Stimulated activated CD8-positive, alpha-beta memory T cell treated with anti-CD3 and anti-CD28 coated beads, Interleukin-12 subunit alpha, Interleukin-12 subunit beta, amount 100 ng/mL, for 24 hours (primary cell): ENCODE data around the gene TRAPPC13.
"Not testable (repeated sequence)": the region's sequence is repeated elsewhere in the genome, so short reads cannot be mapped to it uniquely, and the experiment has no call there.

Experiments used
- DNase-seq: peaks from one replicate; pipeline ENCODE4 v3.0.0-alpha.2; 2020; ENCODE audit errors: extremely low read depth

TRAPPC13 gene

GRCh38 chr5:65624571-65625555 is at the start of gene TRAPPC13, which contains the start of gene SHLD3:
TRAPPC13 (plus strand) TSS chr5:65625027; CDS start chr5:65625061, 34 bp downstream.
SHLD3 (plus strand) TSS chr5:65625027; CDS start chr5:65629588, 4,561 bp downstream.
- DNase-seq = peak; percentile 56

- no peak for DNase-seq
These were observed 47.7 kb upstream of the TRAPPC13 start for GRCh38 chr5:65577141-65577540.

GRCh38 chr5:65588694-65589093 is 36.1 kb upstream of the TRAPPC13 start:
- DNase-seq = no peak

- DNase-seq = not testable (repeated sequence)
These were observed 23.1 kb upstream of the TRAPPC13 start for GRCh38 chr5:65601761-65602160.

GRCh38 chr5:65611524-65611923 is 13.3 kb upstream of the TRAPPC13 start:
- no peak for DNase-seq

GRCh38 chr5:65612298-65612907 is 12.4 kb upstream of the TRAPPC13 start:
- no peak for DNase-seq

GRCh38 chr5:65620021-65620420 is 4.8 kb upstream of the TRAPPC13 start:
- DNase-seq = no peak

- not testable (repeated sequence) for DNase-seq
These were observed 2.9 kb upstream of the TRAPPC13 start for GRCh38 chr5:65621961-65622360.

- no peak for DNase-seq
These were observed 1.3 kb upstream of the TRAPPC13 start for GRCh38 chr5:65623482-65623881.

GRCh38 chr5:65624025-65624570 is 729 bp upstream of the TRAPPC13 start, which contains the start of gene TRIM23:
TRIM23 (minus strand) TSS chr5:65624333; CDS start chr5:65624274, 59 bp downstream.
- DNase-seq = peak; percentile 76

GRCh38 chr5:65625743-65626142 is 916 bp downstream of the TRAPPC13 start:
- no peak for DNase-seq

- DNase-seq = no peak
These were observed 6.2 kb downstream of the TRAPPC13 start for GRCh38 chr5:65630981-65631380.

- DNase-seq = no peak
These were observed 15.4 kb downstream of the TRAPPC13 start for GRCh38 chr5:65640240-65640639.

- DNase-seq = no peak
These were observed 22.1 kb downstream of the TRAPPC13 start for GRCh38 chr5:65646938-65647337.

GRCh38 chr5:65647941-65648340 is 23.1 kb downstream of the TRAPPC13 start:
- DNase-seq = no peak

GRCh38 chr5:65651144-65651543 is 26.3 kb downstream of the TRAPPC13 start:
- DNase-seq = no peak

- no peak for DNase-seq
These were observed 29.9 kb downstream of the TRAPPC13 start for GRCh38 chr5:65654713-65655112.

- DNase-seq = no peak
These were observed 39.1 kb downstream of the TRAPPC13 start for GRCh38 chr5:65663804-65664521.

GRCh38 chr5:65668696-65669095 is 43.9 kb downstream of the TRAPPC13 start:
- DNase-seq = no peak

GRCh38 chr5:65672796-65673195 is 48.0 kb downstream of the TRAPPC13 start:
- DNase-seq = no peak

GRCh38 chr5:65674749-65675148 is 49.9 kb downstream of the TRAPPC13 start:
- DNase-seq = no peak

- DNase-seq = not testable (repeated sequence)
These were observed 51.2 kb downstream of the TRAPPC13 start for GRCh38 chr5:65676056-65676455.
